Measurements from ENCODE around the gene PRSS53. TPM values are rescaled to one million over a fixed set of nuclear protein-coding genes. Genes with fewer than 3 reads are reported as not detected.
"Not testable (repeated sequence)": the region's sequence is repeated elsewhere in the genome, so short reads cannot be mapped to it uniquely, and the experiment has no call there.

Gene PRSS53
- total RNA-seq = 1 to 10 TPM in 3 of 4 donors, under 1 TPM in 1; 0.93 to 1.9 (median 1.6) TPM

DNA sequence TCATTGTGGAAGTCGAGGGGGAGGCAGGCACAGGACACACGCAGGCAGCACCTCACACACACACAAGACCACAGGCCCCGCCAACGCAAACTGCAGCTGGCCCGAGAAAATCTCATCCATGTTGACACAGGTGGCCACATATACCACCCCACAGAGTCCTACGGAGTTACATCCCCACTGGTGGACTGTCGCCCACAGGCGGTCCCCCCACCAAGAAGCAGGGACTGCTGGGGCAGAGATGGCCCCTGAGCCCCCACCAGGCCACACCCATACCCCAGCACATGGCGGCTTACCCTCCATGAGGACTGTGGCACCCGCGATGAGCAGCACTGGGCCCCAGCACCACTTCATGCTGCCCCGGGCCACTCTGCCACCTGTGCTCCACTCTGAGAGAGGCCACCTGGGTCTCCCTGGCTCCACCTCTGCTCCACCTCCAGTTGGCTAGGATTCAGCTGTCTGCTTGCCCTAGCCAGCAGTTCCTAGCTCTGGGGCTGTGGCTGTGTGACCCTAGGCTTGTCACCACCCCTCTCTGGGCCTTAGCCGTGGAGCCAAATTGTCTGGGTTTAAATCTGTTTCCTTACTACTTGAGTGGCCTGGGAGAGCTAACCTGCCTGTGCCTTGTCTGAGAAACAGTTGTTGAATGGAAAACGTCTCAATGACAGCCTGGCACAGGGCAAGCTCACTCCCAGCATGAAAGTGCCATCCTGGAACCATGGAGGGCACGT is at the start of gene PRSS53:
PRSS53 (minus strand) TSS at position 485 of the 725 bp plus-strand sequence; CDS start at position 351, 134 bp downstream.
- Histone ChIP-seq H3K4me3 (replicated peaks in 1 of 3) (no peak within 1 kb of the TSS), H3K9me3 (no peaks in the 10 kb centered on the region), H3K27ac (no peak within 1 kb of the TSS), H3K27me3 (no peaks in the 10 kb centered on the region), H3K4me1 (peaks cover 4 to 6% of the 10 kb centered on the region in 2 donors), H3K36me3 (peaks cover 4 to 6% of the 10 kb centered on the region in 2 donors)
- 83 to 88% methylated on average over 10 to 11 of the region's 15 CpGs for WGBS, 2 donors
- no peak for TF ChIP-seq POLR2A (IDR thresholded peaks at IDR 0.05)
- TF ChIP-seq, protein P1, sequence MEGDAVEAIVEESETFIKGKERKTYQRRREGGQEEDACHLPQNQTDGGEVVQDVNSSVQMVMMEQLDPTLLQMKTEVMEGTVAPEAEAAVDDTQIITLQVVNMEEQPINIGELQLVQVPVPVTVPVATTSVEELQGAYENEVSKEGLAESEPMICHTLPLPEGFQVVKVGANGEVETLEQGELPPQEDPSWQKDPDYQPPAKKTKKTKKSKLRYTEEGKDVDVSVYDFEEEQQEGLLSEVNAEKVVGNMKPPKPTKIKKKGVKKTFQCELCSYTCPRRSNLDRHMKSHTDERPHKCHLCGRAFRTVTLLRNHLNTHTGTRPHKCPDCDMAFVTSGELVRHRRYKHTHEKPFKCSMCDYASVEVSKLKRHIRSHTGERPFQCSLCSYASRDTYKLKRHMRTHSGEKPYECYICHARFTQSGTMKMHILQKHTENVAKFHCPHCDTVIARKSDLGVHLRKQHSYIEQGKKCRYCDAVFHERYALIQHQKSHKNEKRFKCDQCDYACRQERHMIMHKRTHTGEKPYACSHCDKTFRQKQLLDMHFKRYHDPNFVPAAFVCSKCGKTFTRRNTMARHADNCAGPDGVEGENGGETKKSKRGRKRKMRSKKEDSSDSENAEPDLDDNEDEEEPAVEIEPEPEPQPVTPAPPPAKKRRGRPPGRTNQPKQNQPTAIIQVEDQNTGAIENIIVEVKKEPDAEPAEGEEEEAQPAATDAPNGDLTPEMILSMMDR (IDR thresholded peaks at IDR 0.05) = no peak
- no peak for DNase-seq
- intact Hi-C loops (cut with DNase I) = no loop called here

DNA sequence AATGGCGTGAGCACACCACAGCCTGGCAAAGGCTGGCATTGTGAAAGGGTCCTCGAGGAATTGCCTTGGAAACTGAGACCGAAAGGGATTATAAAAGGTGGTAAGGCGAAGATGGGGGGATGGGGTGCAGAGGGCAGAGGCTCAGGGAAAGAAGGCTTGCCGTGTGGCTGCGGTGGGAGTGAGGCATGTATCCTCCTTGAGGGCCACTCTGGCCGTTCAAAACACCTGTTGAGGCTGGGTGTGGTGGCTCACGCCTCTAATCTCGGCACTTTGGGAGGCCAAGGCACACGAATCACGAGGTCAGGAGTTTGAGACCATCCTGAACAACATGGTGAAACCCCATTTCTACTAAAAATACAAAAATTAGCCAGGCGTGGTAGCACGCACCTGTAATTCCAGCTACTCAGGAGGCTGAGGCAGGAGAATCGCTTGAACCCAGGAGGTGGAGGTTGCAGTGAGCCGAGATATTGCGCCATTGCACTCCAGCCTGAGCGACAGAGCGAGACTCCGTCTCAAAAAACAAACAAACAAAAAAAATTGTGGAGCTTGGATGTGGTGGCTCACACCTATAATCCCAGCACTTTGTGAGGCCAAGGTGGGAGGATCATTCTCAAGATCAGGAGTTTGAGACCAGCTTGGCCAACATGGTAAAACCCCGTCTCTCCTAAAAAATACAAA is 48.2 kb upstream of the PRSS53 start:
- H3K4me3 ChIP-seq (replicated peaks in 1 of 3); H3K9me3 ChIP-seq; H3K27ac ChIP-seq; DNase-seq; H3K27me3 ChIP-seq; intact Hi-C loops (cut with DNase I); H3K36me3 ChIP-seq: not testable (repeated sequence)
- peaks cover 38 to 55% of the 10 kb centered on the region in 2 donors for H3K4me1 ChIP-seq
- WGBS, 2 donors = 84 to 85% methylated on average over 20 of the region's 20 CpGs

DNA sequence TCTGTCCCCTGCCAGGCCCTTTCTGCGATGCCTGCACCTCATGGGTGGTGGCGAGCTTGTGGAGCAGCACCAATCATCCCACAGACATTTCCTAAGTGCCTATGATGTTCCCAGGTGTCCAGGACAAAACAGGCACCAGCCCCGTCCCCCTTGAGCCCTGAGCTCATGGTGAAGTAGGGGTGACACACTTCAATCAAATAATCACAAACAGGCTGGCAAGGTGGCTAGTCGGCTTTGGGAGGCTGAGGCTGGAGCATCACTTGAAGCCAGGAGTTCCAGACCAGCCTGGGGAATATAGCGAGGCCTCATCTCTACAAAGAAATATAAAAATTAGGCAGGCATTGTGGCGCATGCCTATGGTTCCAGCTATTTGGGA is 47.5 kb upstream of the PRSS53 start:
- 83 to 85% methylated on average over 6 of the region's 6 CpGs for WGBS, 2 donors
- H3K27me3 ChIP-seq = no peaks in the 10 kb centered on the region
- no peaks in the 10 kb centered on the region for H3K9me3 ChIP-seq
- no peak for DNase-seq
- peaks cover 40 to 55% of the 10 kb centered on the region in 2 donors for H3K4me1 ChIP-seq
- H3K4me3 ChIP-seq (replicated peaks in 1 of 3) = no peak overlapping the region
- peak overlapping the region in 1 of 3 donors; percentile 97 for H3K27ac ChIP-seq
- TF ChIP-seq, protein P1 (IDR thresholded peaks at IDR 0.05) = no peak
- TF ChIP-seq POLR2A (IDR thresholded peaks at IDR 0.05) = no peak
- intact Hi-C loops (cut with DNase I) = no loop called here
- peaks cover 10 to 14% of the 10 kb centered on the region in 2 donors for H3K36me3 ChIP-seq

DNA sequence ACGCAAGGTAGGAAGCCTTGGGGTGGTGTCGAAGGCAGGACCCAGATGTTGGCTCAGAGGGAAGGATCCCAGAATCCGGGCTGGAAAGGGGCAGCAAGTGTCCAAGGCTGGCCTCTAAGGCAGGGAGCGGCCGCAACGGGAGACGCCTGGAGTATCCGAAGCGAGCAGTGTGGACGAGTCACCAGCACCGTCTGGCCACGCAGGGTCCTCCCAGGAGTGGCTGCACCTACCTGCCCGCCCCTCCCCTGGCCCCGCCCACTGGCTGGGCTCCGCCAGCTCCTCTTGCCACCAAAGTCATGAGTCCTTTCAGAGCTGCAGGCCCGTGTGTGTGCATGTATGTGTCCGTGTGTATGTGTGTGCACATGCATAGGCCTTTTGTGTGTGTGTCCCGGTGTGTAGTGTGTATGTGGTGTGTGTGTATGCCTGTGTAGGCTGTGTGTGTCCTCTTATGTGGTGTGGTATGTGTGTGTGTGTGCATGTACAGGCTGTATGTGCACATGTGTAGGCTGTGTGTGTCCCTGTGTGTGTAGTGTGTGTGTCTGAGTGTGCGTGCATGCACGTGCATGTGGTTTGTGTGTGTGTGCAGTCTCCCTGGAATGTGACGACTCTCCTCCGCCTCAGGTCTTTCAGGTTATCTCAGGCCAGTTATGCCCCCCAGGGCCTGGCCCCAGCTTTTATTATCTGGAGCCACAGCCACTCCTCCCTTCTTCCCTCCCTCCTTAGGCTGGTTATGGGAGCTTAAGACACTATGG is 47.0 kb upstream of the PRSS53 start, which contains the start of gene PRSS8:
PRSS8 (minus strand) TSS at position 193 of the 752 bp plus-strand sequence. CDS start 229 bp downstream, outside the sequence.
- WGBS, 2 donors = 25 to 46% methylated on average over 18 to 20 of the region's 22 CpGs
- peak; percentile 95 to 96 for DNase-seq
- Histone ChIP-seq H3K9me3 (no peaks in the 10 kb centered on the region), H3K36me3 (peaks cover 11 to 15% of the 10 kb centered on the region in 2 donors), H3K27me3 (no peaks in the 10 kb centered on the region), H3K4me3 (replicated peaks in 1 of 3) (peak within 1 kb of the TSS; percentile 65 to 80 (median 67)), H3K4me1 (peaks cover 42 to 53% of the 10 kb centered on the region in 2 donors), H3K27ac (peak within 1 kb of the TSS; percentile 79 to 97 (median 90))
- intact Hi-C loops (cut with DNase I) = no loop called here
- TF ChIP-seq, protein P1 (IDR thresholded peaks at IDR 0.05) = no peak
- TF ChIP-seq POLR2A (IDR thresholded peaks at IDR 0.05) = peak; percentile 29 to 96
